ENCODE data around the gene LTBP2.

LTBP2 gene

GRCh38 chr14:74522740-74523139 is 89.3 kb downstream of the LTBP2 start:
- DNase-seq: no peak

GRCh38 chr14:74521756-74522155 is 90.3 kb downstream of the LTBP2 start:
- DNase-seq: no peak

DNA sequence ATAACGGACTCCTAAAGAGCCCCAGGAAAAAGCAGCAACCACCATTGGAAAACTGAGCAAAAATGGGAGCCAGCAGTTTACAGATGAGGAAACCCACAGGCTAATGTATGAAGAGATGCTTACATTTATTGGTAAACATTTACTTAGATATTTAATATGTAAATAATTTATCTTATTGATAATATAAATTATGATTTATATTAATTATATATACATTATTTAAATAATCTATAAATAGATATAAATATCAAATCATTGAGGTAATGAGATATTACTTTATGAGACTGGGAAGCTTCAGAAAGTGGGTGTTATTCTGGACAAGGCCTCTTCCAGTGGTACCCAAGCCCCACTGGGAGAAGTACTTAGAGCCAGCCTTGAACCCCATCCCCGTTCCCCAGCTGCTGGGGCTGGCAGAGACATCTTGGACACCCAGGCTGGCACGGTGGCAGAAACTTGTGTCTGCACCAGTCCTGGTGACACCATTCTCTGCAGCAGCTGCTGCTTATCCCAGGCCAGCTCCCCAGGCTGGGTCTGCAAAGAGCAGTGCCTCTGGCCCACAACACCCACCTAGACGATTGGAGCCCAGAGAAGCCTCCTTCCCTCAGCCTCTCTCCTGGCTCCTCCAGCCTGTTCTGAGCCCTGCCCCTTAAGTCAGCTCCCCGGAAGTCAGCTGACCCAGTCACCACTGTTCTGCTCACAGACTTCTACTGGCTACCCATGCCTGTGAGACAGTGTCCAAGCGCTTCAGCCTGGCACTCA is 92.5 kb downstream of the LTBP2 start:
- no peak for DNase-seq

- no peak for DNase-seq
Measured at GRCh38 chr14:74518221-74518620, 93.8 kb downstream of the LTBP2 start.

- no peak for DNase-seq
Measured at GRCh38 chr14:74517731-74518130, 94.3 kb downstream of the LTBP2 start.

DNA sequence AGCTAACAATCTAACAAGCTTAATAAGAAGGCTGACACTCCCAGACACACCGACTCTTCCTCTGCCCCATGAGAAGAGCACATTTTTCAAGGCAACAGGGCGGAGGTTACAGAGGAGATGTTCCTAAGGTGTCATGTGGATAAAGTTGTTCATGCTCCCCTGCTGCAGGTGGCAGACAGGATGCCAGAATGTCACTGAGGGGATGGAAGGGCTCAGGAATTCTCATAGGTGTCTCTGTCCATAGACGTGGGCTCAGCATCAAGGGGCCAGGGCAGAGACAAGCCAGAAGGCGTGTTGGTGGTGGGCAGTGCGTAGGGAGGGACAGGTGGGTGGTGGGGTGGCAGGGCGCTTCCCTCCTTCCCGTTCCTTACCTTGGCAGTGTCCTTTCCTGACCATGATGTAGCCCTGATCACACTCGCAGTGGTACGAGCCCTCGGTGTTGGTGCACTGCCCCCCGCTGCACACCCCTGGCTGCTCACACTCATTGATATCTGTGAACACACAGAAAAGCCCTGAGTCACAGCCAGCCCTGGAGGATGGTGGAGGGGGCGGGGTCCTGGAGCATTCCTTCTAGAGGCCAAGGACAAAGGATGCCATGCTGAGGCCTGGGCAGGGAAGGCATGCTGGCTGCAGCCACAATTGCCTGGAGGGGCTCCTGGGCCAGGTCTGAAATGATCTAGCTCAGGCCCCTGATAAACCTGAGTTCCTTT is 95.4 kb downstream of the LTBP2 start:
- DNase-seq: no peak

DNA sequence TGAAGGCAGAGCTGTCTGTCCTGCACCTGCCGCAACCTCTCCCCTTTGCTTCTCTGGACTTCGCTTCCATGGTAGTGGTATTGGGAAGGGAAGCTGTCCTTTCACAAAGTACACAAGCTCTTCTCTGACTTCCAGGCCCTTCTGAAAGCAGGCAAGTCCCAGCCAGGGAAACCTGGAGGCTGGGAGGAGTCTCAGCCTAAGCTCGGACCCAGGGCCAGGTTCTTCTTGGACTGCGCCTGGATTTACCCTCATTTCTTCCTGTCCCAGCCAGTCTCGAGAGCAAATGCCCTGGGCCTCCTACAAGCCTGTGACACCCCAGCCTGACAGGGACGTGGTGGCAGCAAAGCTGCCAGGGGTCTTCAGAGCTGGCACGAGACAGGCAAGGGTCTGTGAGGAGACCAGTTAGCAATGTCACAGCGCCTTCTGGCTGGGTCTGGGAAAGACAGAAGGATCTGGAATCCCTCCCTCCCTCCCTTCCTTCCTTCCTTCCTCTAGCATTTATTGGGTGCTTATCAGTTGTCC is 96.1 kb downstream of the LTBP2 start:
- DNase-seq: no peak

GRCh38 chr14:74514471-74514941 is 97.5 kb downstream of the LTBP2 start:
- DNase-seq: no peak

DNA sequence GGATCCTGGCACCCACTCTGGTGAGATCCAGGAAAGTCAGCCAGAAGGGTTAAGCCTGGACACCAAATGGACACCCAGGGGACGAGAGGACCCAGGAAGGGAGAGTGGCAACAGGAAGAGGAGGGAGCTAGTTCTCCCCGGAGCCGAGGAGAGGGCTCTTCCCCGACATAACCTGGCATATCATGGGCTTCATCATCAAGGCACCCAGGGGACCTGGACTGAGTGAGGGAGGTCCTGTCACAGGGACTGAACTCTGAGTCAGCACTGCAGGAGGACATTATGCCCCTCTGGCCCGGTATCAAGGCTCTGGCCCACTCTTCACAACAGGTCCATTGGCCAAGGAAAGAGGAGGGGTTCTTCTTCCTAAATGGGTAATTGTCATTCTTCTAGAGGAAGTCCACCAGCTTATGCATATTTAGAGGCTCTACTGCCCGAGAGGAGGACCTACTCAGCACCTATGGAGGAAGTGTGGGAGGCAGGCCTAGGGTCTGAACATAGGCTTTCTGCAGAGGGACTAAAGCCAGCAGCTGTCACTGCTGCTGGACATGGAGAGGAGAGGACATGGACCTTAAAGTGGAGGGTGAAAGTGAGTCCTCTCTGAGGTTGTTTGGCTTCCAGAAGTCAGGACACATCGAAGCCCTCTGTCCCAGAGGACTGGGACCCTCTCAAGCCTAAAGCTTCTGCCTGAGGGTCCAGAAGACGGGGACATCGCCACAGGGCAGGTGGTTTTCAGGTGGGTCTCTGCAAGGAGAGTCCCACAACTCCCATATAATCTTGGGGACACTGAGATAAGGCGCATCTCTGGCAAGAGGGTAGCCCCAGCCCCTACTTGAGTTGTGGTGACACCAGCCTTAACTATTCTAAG is 99.8 kb downstream of the LTBP2 start:
- no peak for DNase-seq

GRCh38 chr14:74510959-74511409 is 101.1 kb downstream of the LTBP2 start:
- no peak for DNase-seq

- no peak for DNase-seq
Measured at GRCh38 chr14:74510223-74510931, 101.7 kb downstream of the LTBP2 start.

GRCh38 chr14:74509587-74510222 is 102.3 kb downstream of the LTBP2 start:
- no peak for DNase-seq

DNA sequence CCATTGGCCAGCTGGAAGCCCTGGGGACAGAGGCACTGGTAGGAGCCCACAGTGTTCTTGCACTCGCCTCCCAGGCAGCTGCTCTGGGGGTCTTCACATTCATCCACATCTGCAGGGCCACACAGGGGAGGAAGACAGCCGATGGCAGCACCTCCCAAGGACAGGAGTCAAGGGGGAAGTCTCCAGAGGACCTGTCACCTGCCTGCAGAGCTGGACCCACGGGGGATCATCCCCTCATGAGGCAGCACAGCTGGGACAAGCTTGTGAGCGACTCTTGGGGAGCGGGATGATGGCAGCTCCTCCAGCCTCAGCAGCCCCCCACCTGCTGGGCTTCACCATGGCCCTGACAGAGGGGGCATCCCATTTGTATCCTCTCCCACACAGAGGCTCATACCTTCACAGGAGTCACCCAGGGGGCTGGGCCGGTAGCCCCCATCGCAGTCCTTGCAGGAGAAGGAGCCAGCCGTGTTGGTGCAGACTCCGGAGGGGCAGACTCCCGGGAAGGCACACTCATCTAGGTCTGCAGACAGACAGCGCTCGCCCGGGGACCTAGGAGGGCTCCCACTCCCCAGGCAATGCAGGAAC is 103.1 kb downstream of the LTBP2 start:
- DNase-seq: no peak

DNA sequence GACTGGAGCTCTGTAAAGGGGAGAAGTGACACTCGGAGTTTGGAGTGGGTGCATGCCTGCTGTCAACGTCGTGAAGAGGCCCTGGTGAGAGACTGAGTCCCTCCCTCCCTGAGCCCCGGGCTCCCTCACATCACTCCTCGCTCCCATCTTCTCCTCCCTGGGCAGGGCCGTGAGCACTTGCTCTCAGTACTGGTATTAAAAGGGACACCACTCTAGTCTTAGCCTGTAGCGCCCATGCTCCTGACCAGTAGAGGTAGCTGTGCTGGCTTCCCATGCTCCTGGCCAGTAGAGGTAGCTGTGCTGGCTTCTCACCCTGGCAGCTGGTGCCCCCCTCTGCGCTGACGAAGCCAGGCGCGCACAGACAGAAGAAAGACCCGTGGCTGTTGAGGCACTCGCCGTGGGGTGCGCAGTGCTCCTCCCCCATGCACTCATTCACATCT is 103.7 kb downstream of the LTBP2 start:
- DNase-seq: no peak

DNA sequence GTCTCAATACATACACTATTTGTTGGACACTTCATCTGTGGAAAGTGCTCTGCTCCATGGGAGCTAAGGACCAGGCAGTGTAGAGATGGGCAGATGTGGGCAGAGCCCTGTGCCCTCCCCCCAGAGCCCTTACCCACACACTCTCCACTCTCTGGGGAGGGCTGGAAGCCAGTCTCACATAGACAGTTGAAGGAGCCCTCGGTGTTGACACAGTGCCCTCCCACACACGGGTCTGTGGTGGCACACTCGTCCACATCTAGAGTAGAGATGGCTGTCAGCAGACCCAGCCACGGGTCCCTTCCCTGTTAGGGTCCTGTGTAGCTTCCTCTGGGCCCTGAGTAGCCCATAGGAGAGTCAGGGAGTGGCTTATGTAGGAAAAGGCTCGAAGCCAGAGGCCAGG is 104.2 kb downstream of the LTBP2 start:
- DNase-seq: no peak

DNA sequence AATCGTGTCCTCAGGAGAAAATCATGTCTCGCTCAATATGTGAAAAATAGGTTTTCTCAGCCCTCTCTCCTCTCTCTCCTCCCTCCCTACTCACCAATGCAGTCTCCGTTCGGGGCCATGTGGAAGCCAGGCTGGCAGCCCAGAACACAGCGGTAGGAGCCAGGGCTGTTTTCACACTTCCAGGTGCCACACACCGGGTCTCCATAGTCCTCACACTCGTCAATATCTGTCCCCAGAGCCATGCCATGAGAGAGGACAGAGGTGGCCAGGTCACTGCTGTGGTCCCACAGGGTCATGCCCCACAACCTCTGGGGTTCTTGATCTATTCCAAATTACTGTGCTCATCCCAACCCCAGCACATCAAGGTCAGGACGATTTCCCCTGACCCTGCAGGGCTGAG is 105.0 kb downstream of the LTBP2 start:
- DNase-seq: no peak

DNA sequence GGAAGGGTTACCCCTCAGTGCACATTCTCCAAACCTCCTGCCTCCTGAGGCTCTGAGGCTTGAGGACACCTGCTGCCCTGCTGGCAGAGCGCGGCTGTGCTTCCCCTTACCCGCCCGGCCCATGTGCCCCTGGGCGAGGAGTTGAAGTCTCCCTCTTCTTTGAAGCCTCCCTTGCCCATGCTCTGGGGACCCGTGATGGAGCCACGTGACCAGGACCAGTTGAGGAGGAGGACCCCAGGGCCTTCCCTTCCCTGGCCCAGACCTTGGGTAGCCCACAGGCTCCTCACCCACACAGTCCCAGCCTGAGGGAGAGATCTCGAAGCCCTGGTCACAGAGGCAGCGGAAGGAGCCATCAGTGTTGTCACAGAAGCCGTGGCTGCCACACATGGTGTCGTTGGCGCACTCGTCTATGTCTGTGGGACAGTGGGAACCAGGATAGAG is 105.6 kb downstream of the LTBP2 start:
- DNase-seq: no peak

DNA sequence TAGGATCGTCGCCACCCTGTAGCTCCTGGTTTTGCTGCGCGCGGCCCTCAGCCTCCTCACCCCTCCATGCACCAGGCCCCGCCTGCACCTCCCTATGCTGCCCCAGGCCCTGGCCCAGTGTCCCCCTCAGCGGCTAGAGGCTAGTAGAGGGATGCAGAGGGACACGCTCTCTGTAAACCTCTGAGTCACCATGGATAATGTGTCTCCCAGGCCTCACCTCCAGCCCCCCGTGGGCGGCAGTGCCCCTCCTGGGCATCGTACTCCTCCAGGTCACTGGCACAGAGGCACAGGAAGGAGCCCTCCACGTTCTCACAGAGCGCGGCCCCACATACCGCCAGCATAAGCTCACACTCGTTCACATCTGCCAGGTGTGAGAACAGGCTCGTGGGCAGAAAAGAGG is 106.2 kb downstream of the LTBP2 start:
- no peak for DNase-seq

DNA sequence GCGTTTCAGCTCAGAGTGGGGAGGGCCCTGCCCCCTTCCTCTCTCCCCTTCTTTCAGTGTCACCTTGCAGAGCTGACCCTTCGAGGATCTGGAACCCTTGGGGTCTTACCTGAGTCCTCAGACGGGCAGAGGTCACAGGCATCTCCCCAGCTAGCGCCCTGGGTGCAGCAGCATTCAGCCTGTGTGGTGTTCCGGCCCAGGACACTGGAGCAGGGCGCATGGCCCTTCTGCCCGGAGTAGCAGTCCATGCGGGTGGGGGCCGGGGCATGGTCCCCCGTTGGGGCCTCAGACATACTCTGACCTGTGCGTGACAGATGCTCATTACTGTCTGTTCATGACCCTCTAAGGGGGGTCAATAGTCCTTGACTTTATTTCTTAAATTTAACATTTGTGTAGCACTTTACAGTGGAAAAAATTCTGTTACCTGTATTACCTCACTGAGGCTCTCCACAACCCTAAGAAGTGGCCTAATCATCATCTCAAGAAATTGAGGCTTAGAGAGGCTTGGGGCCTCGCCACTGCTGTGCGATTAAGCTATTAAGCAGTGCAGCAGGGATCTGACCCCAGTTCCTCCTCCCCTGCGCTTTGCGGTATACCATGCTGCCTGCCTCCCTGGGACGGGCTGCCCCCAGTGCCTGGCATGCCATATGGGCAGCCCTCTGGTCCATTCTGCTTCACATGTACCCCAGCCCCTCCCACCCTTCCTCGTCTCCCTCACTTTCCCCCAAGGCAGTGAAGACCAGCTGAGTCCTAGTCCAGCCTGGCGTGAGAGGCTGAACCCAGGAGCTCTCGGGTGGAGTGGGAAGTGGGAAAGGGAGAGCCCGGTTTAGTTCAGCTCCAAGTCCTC is 106.9 kb downstream of the LTBP2 start:
- no peak for DNase-seq

GRCh38 chr14:74504412-74504811 is 107.6 kb downstream of the LTBP2 start:
- DNase-seq: no peak

All from CD4-positive, alpha-beta T cell treated with Interferon alpha-2 for 1 hour (primary cell).